Neural cell (in vitro differentiated cells): ENCODE measurements around the gene HHATL. TPM values are rescaled to one million over a fixed set of nuclear protein-coding genes. Genes with fewer than 3 reads are reported as not detected.

Experiments used
- H2AFZ ChIP-seq: fragments of 200-600, 300-800 bp; sonication (generic), shearing (Covaris generic); 2 replicates; pipeline ENCODE4 v1.6.0; 2014; ENCODE audit warnings: low read depth, mild to moderate bottlenecking, antibody characterized with exemption, low read length, moderate library complexity
- H3F3A ChIP-seq: fragments of 200-600 bp; shearing (Covaris generic); 2 replicates; pipeline ENCODE4 v1.6.1; 2016; ENCODE audit warnings: mild to moderate bottlenecking, moderate library complexity, mixed read lengths, antibody characterized with exemption, low read length; ENCODE audit not compliant: insufficient read depth, poor library complexity, severe bottlenecking
- H3K27ac ChIP-seq: fragments of 200-600, 300-800 bp; sonication (generic), shearing (Covaris generic); 2 replicates; pipeline ENCODE4 v1.5.1; 2014; ENCODE audit warnings: mild to moderate bottlenecking, low read length, moderate library complexity
- H3K27me3 ChIP-seq: fragments of 300-800, 200-600 bp; sonication (generic), shearing (Covaris generic); 2 replicates; pipeline ENCODE4 v1.6.0; 2014; ENCODE audit warnings: mild to moderate bottlenecking, low read depth, low read length, moderate library complexity; ENCODE audit not compliant: insufficient read depth
- H3K36me3 ChIP-seq: fragments of 300-800, 200-600 bp; sonication (generic), shearing (Covaris generic); 2 replicates; pipeline ENCODE4 v1.5.1; 2014; ENCODE audit warnings: mild to moderate bottlenecking, antibody characterized with exemption, low read length, moderate library complexity; ENCODE audit not compliant: insufficient read depth
- H3K4me2 ChIP-seq: fragments of 300-800, 200-600 bp; sonication (generic), shearing (Covaris generic); 2 replicates; pipeline ENCODE4 v1.6.0; 2014; ENCODE audit warnings: mild to moderate bottlenecking, low read length
- H3K4me3 ChIP-seq: fragments of 300-800, 200-600 bp; sonication (generic), shearing (Covaris generic); 2 replicates; pipeline ENCODE4 v1.5.1; 2014; ENCODE audit warnings: mild to moderate bottlenecking, low read length, moderate library complexity
- H3K79me2 ChIP-seq: fragments of 200-600 bp; shearing (Covaris generic); replicated peaks from 2 replicates; pipeline ENCODE4 v1.6.0; 2014; ENCODE audit warnings: mild to moderate bottlenecking, low read length, moderate library complexity; ENCODE audit not compliant: insufficient read depth
- H3K9ac ChIP-seq: fragments of 300-800, 200-600 bp; sonication (generic), shearing (Covaris generic); 2 replicates; pipeline ENCODE4 v1.6.1; 2016; ENCODE audit warnings: mild to moderate bottlenecking, low read length, mixed read lengths
- H3K9me2 ChIP-seq: fragments of 200-600 bp; shearing (Covaris generic); 2 replicates; pipeline ENCODE4 v1.6.1; 2016; ENCODE audit warnings: mild to moderate bottlenecking, low read length, mixed read lengths; ENCODE audit not compliant: insufficient read depth
- H3K9me3 ChIP-seq: fragments of 200-600, 300-800 bp; sonication (generic), shearing (Covaris generic); 2 replicates; pipeline ENCODE4 v1.6.1; 2016; ENCODE audit warnings: mild to moderate bottlenecking, mixed run types, low read length, moderate library complexity, mixed read lengths
- H4K20me1 ChIP-seq: fragments of 200-600 bp; shearing (Covaris generic); 2 replicates; pipeline ENCODE4 v1.6.1; 2016; ENCODE audit warnings: mild to moderate bottlenecking, mixed run types; ENCODE audit not compliant: insufficient read depth
- CTCF ChIP-seq: fragments of 450-650 bp; IDR thresholded peaks from 2 replicates; pipeline ENCODE4 v1.5.1; 2014; ENCODE audit warnings: antibody characterized with exemption, mild to moderate bottlenecking, moderate library complexity; ENCODE audit not compliant: poor library complexity, severe bottlenecking
- EP300 ChIP-seq: fragments of 450-650 bp; conservative IDR thresholded peaks from 2 replicates; pipeline ENCODE4 v1.6.1; 2014; ENCODE audit warnings: antibody characterized with exemption, mild to moderate bottlenecking, moderate library complexity; ENCODE audit not compliant: poor library complexity, severe bottlenecking
- EZH2 ChIP-seq: fragments of 200-600, 300-800 bp; shearing (Covaris generic), sonication (generic); IDR thresholded peaks from 2 replicates; pipeline ENCODE4 v1.6.1; 2014; ENCODE audit warnings: antibody characterized with exemption, low read length, borderline replicate concordance, mild to moderate bottlenecking; ENCODE audit not compliant: insufficient read depth, poor library complexity, severe bottlenecking
- MXI1 ChIP-seq: fragments of 450-650 bp; conservative IDR thresholded peaks from 2 replicates; pipeline ENCODE4 v1.6.1; 2014; ENCODE audit warnings: antibody characterized with exemption, mild to moderate bottlenecking; ENCODE audit not compliant: poor library complexity, severe bottlenecking
- POLR2AphosphoS5 ChIP-seq: IDR thresholded peaks from 2 replicates; pipeline ENCODE4 v1.6.1; 2012
- RAD21 ChIP-seq: fragments of 450-650 bp; conservative IDR thresholded peaks from 2 replicates; pipeline ENCODE4 v1.6.1; 2014; ENCODE audit warnings: antibody characterized with exemption, mild to moderate bottlenecking, moderate library complexity
- REST ChIP-seq: IDR thresholded peaks from 2 replicates; pipeline ENCODE4 v1.6.1; 2012; ENCODE audit warnings: borderline replicate concordance
- SMC3 ChIP-seq: fragments of 450-650 bp; conservative IDR thresholded peaks from 2 replicates; pipeline ENCODE4 v1.6.1; 2014; ENCODE audit warnings: antibody characterized with exemption, mild to moderate bottlenecking, moderate library complexity; ENCODE audit not compliant: poor library complexity
- TAF1 ChIP-seq: IDR thresholded peaks from 2 replicates; pipeline ENCODE4 v1.6.1; 2012; ENCODE audit warnings: low read depth
- polyA plus RNA-seq: library from polyadenylated mRNA; depleted of rRNA; stranded (reverse); fragments of >200 nt; gene quantifications from 2 replicates; pipeline ENCODE4 v1.2.3, GENCODE V29; 2014

The HHATL gene
- polyA plus RNA-seq, 1 donor from 2014 or later, result not detected

GRCh38 chr3:42730706-42731420, 28.3 kb upstream of the HHATL start:
- Histone ChIP-seq H3K27ac (no peak overlapping the region), H3K9me3 (no peaks in the 10 kb centered on the region)

GRCh38 chr3:42730294-42730693, 27.7 kb upstream of the HHATL start:
- TF ChIP-seq MXI1 (no peak), POLR2AphosphoS5 (no peak), REST (no peak), SMC3 (no peak)
- Histone ChIP-seq H3F3A (no peaks in the 10 kb centered on the region), H3K79me2 (no peaks in the 10 kb centered on the region), H3K9me2 (no peaks in the 10 kb centered on the region), H3K27me3 (no peaks in the 10 kb centered on the region), H3K9me3 (no peaks in the 10 kb centered on the region), H3K9ac (no peak overlapping the region), H3K27ac (no peak overlapping the region), H3K4me3 (no peak overlapping the region), H3K36me3 (no peaks in the 10 kb centered on the region), H3K4me2 (no peak overlapping the region), H2AFZ (no peak overlapping the region), H4K20me1 (no peaks in the 10 kb centered on the region)

More at GRCh38 chr3:42730706-42731420, 28.3 kb upstream of the HHATL start:
- Histone ChIP-seq H3K79me2 (no peaks in the 10 kb centered on the region), H3K9ac (no peak overlapping the region), H3K4me3 (no peak overlapping the region), H3K27me3 (no peaks in the 10 kb centered on the region), H3F3A (no peaks in the 10 kb centered on the region), H3K36me3 (no peaks in the 10 kb centered on the region), H2AFZ (no peak overlapping the region), H3K4me2 (no peak overlapping the region), H3K9me2 (no peaks in the 10 kb centered on the region), H4K20me1 (no peaks in the 10 kb centered on the region)
- no peak for TF ChIP-seq POLR2AphosphoS5
- no peak for TF ChIP-seq TAF1
- TF ChIP-seq MXI1, result no peak
- no peak for TF ChIP-seq REST
- no peak for TF ChIP-seq EP300
- TF ChIP-seq RAD21, result no peak
- TF ChIP-seq EZH2, result no peak
- TF ChIP-seq SMC3, result no peak
- TF ChIP-seq CTCF, result no peak
